OCI-LY7 (cell line): ENCODE measurements around the gene HTR3B. TPM values are rescaled to one million over a fixed set of nuclear protein-coding genes. Genes with fewer than 3 reads are reported as not detected.

ENCODE experiments used
- BruUV-seq: library from RNA; stranded (reverse); fragments of 400-500 nt; replicated peaks from 2 replicates; lab custom pipeline; 2021; lab: Mats Ljungman, UMichigan
- CTCF ChIA-PET: fragments of 300-600 bp; sonication (Branson Sonifier 250); formaldehyde crosslinking; loops from one replicate; lab custom pipeline; 2022; ENCODE audit warnings: antibody characterized with exemption; ENCODE audit not compliant: unreplicated experiment; lab: Charles Lee
- POLR2A ChIA-PET: fragments of 300-600 bp; sonication (Branson Sonifier 250); formaldehyde crosslinking; loops from one replicate; lab custom pipeline; 2022; ENCODE audit warnings: antibody characterized with exemption; lab: Charles Lee
- DNase-seq: peaks from one replicate; pipeline ENCODE4 v3.0.0-alpha.2; 2015; ENCODE audit warnings: low spot score
- H2AFZ ChIP-seq: fragments of 200-600 bp; sonication (generic), shearing (Covaris generic); 2 replicates; pipeline ENCODE4 v1.6.1; 2014; ENCODE audit warnings: mild to moderate bottlenecking, antibody characterized with exemption, low read length, moderate library complexity
- H3K27ac ChIP-seq: fragments of 200-600 bp; sonication (generic); 2 replicates; pipeline ENCODE4 v1.5.1; 2014; ENCODE audit warnings: mixed run types, low read depth, mild to moderate bottlenecking, moderate library complexity, low read length, inconsistent platforms; ENCODE audit not compliant: poor library complexity, severe bottlenecking
- H3K36me3 ChIP-seq: fragments of 200-600 bp; sonication (generic); 2 replicates; pipeline ENCODE4 v1.6.1; 2014; ENCODE audit warnings: mild to moderate bottlenecking, antibody characterized with exemption, low read length, moderate library complexity, mixed read lengths; ENCODE audit not compliant: insufficient read depth
- H3K4me1 ChIP-seq: fragments of 200-600 bp; sonication (generic); 2 replicates; pipeline ENCODE4 v1.5.1; 2014; ENCODE audit warnings: mild to moderate bottlenecking, low read length; ENCODE audit not compliant: insufficient read depth, poor library complexity, severe bottlenecking
- H3K4me2 ChIP-seq: fragments of 200-600 bp; sonication (generic); 2 replicates; pipeline ENCODE4 v1.6.1; 2014; ENCODE audit warnings: mild to moderate bottlenecking, low read length
- H3K4me3 ChIP-seq: fragments of 200-600 bp; sonication (generic); 2 replicates; pipeline ENCODE4 v1.5.1; 2014; ENCODE audit warnings: mild to moderate bottlenecking, low read depth, low read length; ENCODE audit not compliant: poor library complexity, severe bottlenecking
- H3K79me2 ChIP-seq: fragments of 200-600 bp; sonication (generic); 2 replicates; pipeline ENCODE4 v1.6.1; 2016; ENCODE audit warnings: low read depth, mild to moderate bottlenecking, low read length, moderate library complexity, mixed read lengths; ENCODE audit not compliant: insufficient read depth
- H3K9me2 ChIP-seq: fragments of 200-600 bp; sonication (generic); 2 replicates; pipeline ENCODE4 v1.6.1; 2016; ENCODE audit warnings: mild to moderate bottlenecking, low read length, mixed read lengths; ENCODE audit not compliant: insufficient read depth
- H3K9me3 ChIP-seq: fragments of 200-600 bp; sonication (generic); 2 replicates; pipeline ENCODE4 v1.6.1; 2014; ENCODE audit warnings: mild to moderate bottlenecking, mixed run types, low read length, mixed read lengths
- H4K20me1 ChIP-seq: fragments of 200-600 bp; sonication (generic); 2 replicates; pipeline ENCODE4 v1.6.1; 2014; ENCODE audit warnings: mild to moderate bottlenecking, antibody characterized with exemption, low read length, moderate library complexity, mixed read lengths; ENCODE audit not compliant: insufficient read depth
- CTCF ChIP-seq: fragments of 200-600 bp; sonication (generic); conservative IDR thresholded peaks from 2 replicates; pipeline ENCODE4 v1.5.1; 2014; ENCODE audit warnings: mild to moderate bottlenecking, antibody characterized with exemption, low read length, moderate library complexity, mixed read lengths
- EZH2phosphoT487 ChIP-seq: fragments of 200-600 bp; sonication (generic); IDR thresholded peaks from 2 replicates; pipeline ENCODE4 v1.6.1; 2018; ENCODE audit warnings: low read depth, borderline replicate concordance, mild to moderate bottlenecking, mixed run types, antibody characterized with exemption, low read length, moderate library complexity, mixed read lengths
- intact Hi-C: fragments of 100-400 bp; cut with micrococcal nuclease; formaldehyde crosslinking; loops from one replicate; pipeline ENCODE4 v1.10.0; 2022; ENCODE audit not compliant: unreplicated experiment
- total RNA-seq, 2 experiments: library from RNA; depleted of rRNA in 1 of 2; stranded (reverse); fragments of >200 nt in 1 of 2; shearing (Covaris generic) in 1 of 2; gene quantifications; 2 replicates each; pipeline ENCODE4 v1.2.3, GENCODE V29; 2014 to 2022

The HTR3B gene
- total RNA-seq, 2 experiments from 2014 or later, result not detected

GRCh38 chr11:113874096-113874495 is 30.5 kb upstream of the HTR3B start:
- Histone ChIP-seq H3K4me1 (peaks cover 45% of the 10 kb centered on the region), H3K9me2 (no peaks in the 10 kb centered on the region), H3K9me3 (no peaks in the 10 kb centered on the region), H3K4me3 (peak overlapping the region; percentile 96), H3K36me3 (peaks cover 20% of the 10 kb centered on the region; the same call in 1 of the 2 replicates), H3K79me2 (peaks cover 28% of the 10 kb centered on the region), H2AFZ (no peak overlapping the region), H3K4me2 (peak overlapping the region; percentile 71), H4K20me1 (0 out of 2 replicates have a peak, but pooled peaks cover 4% of the 10 kb centered on the region), H3K27ac (no peak overlapping the region)
- DNase-seq, result no peak
- ChIA-PET POLR2A (interaction anchor here (0.6 to 0.7 kb wide), 7 partner anchors 15 to 609 kb away, joined by 3 to 7 read pairs (median 4); no protein-coding TSS in a partner anchor), CTCF (interaction anchor here (0.6 kb wide), 1 partner anchor 99 kb away, joined by 15 read pairs; no protein-coding TSS in a partner anchor)
- TF ChIP-seq EZH2phosphoT487, result no peak
- no peak for TF ChIP-seq CTCF
- no TSS peak for BruUV-seq
- intact Hi-C loops, result loop anchor here (2.0 to 10.0 kb wide), 2 partner anchors 101 to 531 kb away; partner anchors contain the start of genes C11orf71, RBM7 and ZW10

- H3K4me2 ChIP-seq, result peak overlapping the region; percentile 71
- intact Hi-C loops, result loop anchor here (2.0 to 10.0 kb wide), 4 partner anchors 67 to 530 kb away; partner anchors contain the start of genes C11orf71, HTR3A, RBM7 and ZW10
- no peak for DNase-seq
- H3K4me3 ChIP-seq, result peak overlapping the region; percentile 96
- peak overlapping the region; percentile 82; the same call in 1 of the 2 replicates for H2AFZ ChIP-seq
- H4K20me1 ChIP-seq, result 0 out of 2 replicates have a peak, but pooled peaks cover 4% of the 10 kb centered on the region
- H3K27ac ChIP-seq, result peak overlapping the region; percentile 30
- no peaks in the 10 kb centered on the region for H3K9me2 ChIP-seq
- peaks cover 15% of the 10 kb centered on the region; the same call in 1 of the 2 replicates for H3K36me3 ChIP-seq
- no peak for TF ChIP-seq CTCF
- no peak for TF ChIP-seq EZH2phosphoT487
- peaks cover 45% of the 10 kb centered on the region for H3K4me1 ChIP-seq
- ChIA-PET POLR2A (interaction anchor here (0.6 to 0.7 kb wide), 6 partner anchors 29 to 608 kb away, joined by 3 to 5 read pairs (median 4); no protein-coding TSS in a partner anchor), CTCF (interaction anchor here (0.6 kb wide), 1 partner anchor 99 kb away, joined by 15 read pairs; no protein-coding TSS in a partner anchor)
- peaks cover 25% of the 10 kb centered on the region for H3K79me2 ChIP-seq
- no peaks in the 10 kb centered on the region for H3K9me3 ChIP-seq
- BruUV-seq, result TSS peak; percentile 58
Measured at GRCh38 chr11:113874581-113875233, 29.9 kb upstream of the HTR3B start.
